H1 (cell line): ENCODE data around the gene CDC42EP2. TPM values are rescaled to one million over a fixed set of nuclear protein-coding genes. Genes with fewer than 3 reads are reported as not detected.

ENCODE experiments used
- CTCF ChIA-PET: fragments of 300-600 bp; sonication (Branson Sonifier 250); formaldehyde crosslinking; loops from one replicate; lab custom pipeline; 2021; ENCODE audit not compliant: partially characterized antibody; lab: Charles Lee
- POLR2A ChIA-PET: fragments of 300-600 bp; sonication (Branson Sonifier 250); formaldehyde crosslinking; loops from one replicate; lab custom pipeline; 2021; ENCODE audit warnings: inconsistent platforms; ENCODE audit not compliant: partially characterized antibody; lab: Charles Lee
- DNase-seq, 2 experiments: peaks; one replicate each; pipeline versions ENCODE4 v3.0.0 to v3.0.0-alpha.2; 2010 to 2022; ENCODE audit warnings: low spot score in 2 of 2, low read depth in 1 of 2, mixed read lengths in 1 of 2
- FAIRE-seq: peaks from 2 replicates; lab custom pipeline; 2011; peaks lifted over from hg19 to GRCh38; lab: Jason Lieb, UNC
- H2AFZ ChIP-seq: 2 replicates; pipeline ENCODE4 v1.8.1; 2012; ENCODE audit warnings: low read length, inconsistent platforms
- H2AK5ac ChIP-seq: 2 replicates; pipeline ENCODE4 v1.6.1; 2013; ENCODE audit warnings: low read depth, low read length
- H2BK120ac ChIP-seq: replicated peaks from 2 replicates; pipeline ENCODE3; 2013; ENCODE audit warnings: low read depth, low read length, inconsistent platforms
- H2BK12ac ChIP-seq: 2 replicates; pipeline ENCODE4 v1.6.1; 2013; ENCODE audit warnings: low read depth, low read length
- H2BK15ac ChIP-seq: 2 replicates; pipeline ENCODE4 v1.6.1; 2013; ENCODE audit warnings: low read length
- H2BK20ac ChIP-seq: 2 replicates; pipeline ENCODE4 v1.6.1; 2013; ENCODE audit warnings: low read length
- H2BK5ac ChIP-seq: 2 replicates; pipeline ENCODE4 v1.6.1; 2013; ENCODE audit warnings: low read depth, low read length
- H3K14ac ChIP-seq: 2 replicates; pipeline ENCODE4 v1.6.1; 2013; ENCODE audit warnings: inconsistent platforms; ENCODE audit not compliant: insufficient read length
- H3K18ac ChIP-seq: 2 replicates; pipeline ENCODE4 v1.6.1; 2013; ENCODE audit warnings: low read length; ENCODE audit errors: extremely low read depth
- H3K23ac ChIP-seq: 2 replicates; pipeline ENCODE4 v1.6.1; 2013; ENCODE audit warnings: inconsistent platforms; ENCODE audit not compliant: insufficient read length
- H3K23me2 ChIP-seq: 2 replicates; pipeline ENCODE4 v1.6.1; 2013; ENCODE audit warnings: low read depth, low read length
- H3K27ac ChIP-seq: 2 replicates; pipeline ENCODE4 v1.6.1; 2011; ENCODE audit warnings: low read depth, low read length, inconsistent platforms
- H3K27me3 ChIP-seq, 4 experiments: replicated peaks in 1 of 4; 1 replicate in 1 of 4; 2 replicates in 3 of 4; pipeline versions ENCODE4 v1.6.1 to v1.8.1; 2011 to 2013; ENCODE audit warnings: low read length in 3 of 4, mild to moderate bottlenecking in 3 of 4, inconsistent platforms in 2 of 4, mixed read lengths in 2 of 4, moderate library complexity in 1 of 4; ENCODE audit not compliant: control insufficient read depth in 3 of 4, insufficient read depth in 3 of 4; ENCODE audit errors: extremely low read depth in 1 of 4
- H3K36me3 ChIP-seq, 4 experiments: 2 replicates each; pipeline versions ENCODE4 v1.6.1 to v1.8.1; 2011 to 2013; ENCODE audit warnings: mild to moderate bottlenecking in 4 of 4, low read length in 3 of 4, moderate library complexity in 2 of 4, control low read depth in 1 of 4, inconsistent platforms in 1 of 4; ENCODE audit not compliant: insufficient read depth in 4 of 4, control insufficient read depth in 2 of 4
- H3K4ac ChIP-seq: replicated peaks from 2 replicates; pipeline ENCODE3; 2013; ENCODE audit warnings: low read length, low read depth, mixed read lengths, inconsistent platforms; ENCODE audit not compliant: insufficient read length
- H3K4me1 ChIP-seq, 4 experiments: replicated peaks in 1 of 4; 1 replicate in 1 of 4; 2 replicates in 3 of 4; pipeline versions ENCODE4 v1.6.1 to v1.8.1; 2011 to 2013; ENCODE audit warnings: low read length in 3 of 4, inconsistent platforms in 2 of 4, mixed read lengths in 1 of 4; ENCODE audit not compliant: insufficient read depth in 4 of 4, control insufficient read depth in 3 of 4
- H3K4me2 ChIP-seq, 2 experiments: 2 replicates each; pipeline versions ENCODE4 v1.6.1 to v1.8.1; 2011 to 2013; ENCODE audit warnings: low read depth in 2 of 2, low read length in 2 of 2, control low read depth in 1 of 2, inconsistent platforms in 1 of 2, mild to moderate bottlenecking in 1 of 2; ENCODE audit not compliant: insufficient read depth in 1 of 2
- H3K4me3 ChIP-seq, 4 experiments: fragments of 200-600, 300-600 bp in 1 of 4; sonication (generic), shearing (Covaris generic), sonication (Bioruptor Twin) in 1 of 4; 2 replicates each; pipeline versions ENCODE4 v1.5.1 to v1.8.1; 2011 to 2016; ENCODE audit warnings: low read length in 4 of 4, low read depth in 3 of 4, control low read depth in 2 of 4, inconsistent platforms in 2 of 4, mild to moderate bottlenecking in 2 of 4, mixed read lengths in 1 of 4, moderate library complexity in 1 of 4; ENCODE audit not compliant: insufficient read depth in 2 of 4; ENCODE audit errors: extremely low read depth in 1 of 4
- H3K56ac ChIP-seq: replicated peaks from 2 replicates; pipeline ENCODE3; 2013; ENCODE audit warnings: low read depth, mild to moderate bottlenecking, mixed read lengths, low read length, inconsistent platforms; ENCODE audit not compliant: insufficient read length
- H3K79me1 ChIP-seq: 2 replicates; pipeline ENCODE4 v1.6.1; 2013; ENCODE audit warnings: low read depth, low read length, control low read depth
- H3K79me2 ChIP-seq, 2 experiments: 2 replicates each; pipeline versions ENCODE4 v1.6.1 to v1.8.1; 2012 to 2013; ENCODE audit warnings: low read length in 2 of 2, mild to moderate bottlenecking in 2 of 2, inconsistent platforms in 1 of 2; ENCODE audit not compliant: insufficient read depth in 2 of 2, control insufficient read depth in 1 of 2
- H3K9ac ChIP-seq, 4 experiments: replicated peaks in 1 of 4; 1 replicate in 1 of 4; 2 replicates in 3 of 4; pipeline versions ENCODE4 v1.6.1 to v1.8.1; 2011 to 2013; ENCODE audit warnings: low read depth in 3 of 4, low read length in 3 of 4, control low read depth in 2 of 4, mild to moderate bottlenecking in 2 of 4, moderate library complexity in 2 of 4, inconsistent platforms in 1 of 4; ENCODE audit errors: extremely low read depth in 1 of 4
- H3K9me3 ChIP-seq, 2 experiments: 2 replicates each; pipeline versions ENCODE4 v1.6.1 to v1.8.1; 2012 to 2013; ENCODE audit warnings: mild to moderate bottlenecking in 2 of 2, moderate library complexity in 2 of 2, control low read depth in 1 of 2, inconsistent platforms in 1 of 2, low read depth in 1 of 2, low read length in 1 of 2, mixed read lengths in 1 of 2; ENCODE audit not compliant: insufficient read depth in 2 of 2
- H4K20me1 ChIP-seq, 2 experiments: replicated peaks in 1 of 2; 2 replicates each; pipeline versions ENCODE3 to v1.8.1; 2011 to 2013; ENCODE audit warnings: inconsistent platforms in 2 of 2, low read length in 2 of 2, mild to moderate bottlenecking in 1 of 2; ENCODE audit not compliant: insufficient read depth in 2 of 2, control insufficient read depth in 1 of 2
- H4K5ac ChIP-seq: 2 replicates; pipeline ENCODE4 v1.6.1; 2013; ENCODE audit warnings: low read length, low read depth, mixed read lengths, inconsistent platforms; ENCODE audit not compliant: insufficient read length
- H4K8ac ChIP-seq: 2 replicates; pipeline ENCODE4 v1.8.0; 2013; ENCODE audit warnings: mild to moderate bottlenecking, moderate library complexity, low read length, inconsistent platforms; ENCODE audit not compliant: insufficient read depth; ENCODE audit errors: extremely low read depth
- H4K91ac ChIP-seq: replicated peaks from 2 replicates; pipeline ENCODE3; 2013; ENCODE audit warnings: low read length, mixed read lengths, inconsistent platforms; ENCODE audit not compliant: insufficient read length
- ASH2L ChIP-seq: fragments of 200-600, 300-600 bp; sonication (generic); IDR thresholded peaks from one replicate; pipeline ENCODE4 v1.7.1; 2017; ENCODE audit warnings: low read length
- BCL11A ChIP-seq, 2 experiments: IDR thresholded peaks; one replicate each; pipeline ENCODE4 v1.6.1; 2011; ENCODE audit warnings: low read depth in 2 of 2, low read length in 2 of 2, mild to moderate bottlenecking in 2 of 2
- CHD2 ChIP-seq: IDR thresholded peaks from 2 replicates; pipeline ENCODE4 v1.6.1; 2012; ENCODE audit warnings: low read length, improper control_type of control experiment
- HDAC6 ChIP-seq: IDR thresholded peaks from one replicate; pipeline ENCODE4 v1.7.1; 2012; ENCODE audit warnings: low read depth, mild to moderate bottlenecking, inconsistent platforms, low read length, moderate library complexity
- JUND ChIP-seq: IDR thresholded peaks from 2 replicates; pipeline ENCODE4 v1.6.1; 2011; ENCODE audit warnings: mild to moderate bottlenecking, improper control_type of control experiment, low read length
- KDM5A ChIP-seq: fragments of 200-600 bp; IDR thresholded peaks from 2 replicates; pipeline ENCODE4 v1.7.1; 2012; ENCODE audit warnings: mild to moderate bottlenecking, low read length, inconsistent platforms, mixed read lengths
- MAX ChIP-seq: IDR thresholded peaks from 2 replicates; pipeline ENCODE4 v1.6.1; 2012; ENCODE audit warnings: inconsistent platforms
- POLR2A ChIP-seq, 2 experiments: IDR thresholded peaks; 1 replicate in 1 of 2; 2 replicates in 1 of 2; pipeline ENCODE4 v1.6.1; 2011; ENCODE audit warnings: low read depth in 2 of 2, low read length in 2 of 2, mild to moderate bottlenecking in 2 of 2; ENCODE audit errors: control extremely low read depth in 1 of 2
- SIN3A ChIP-seq, 2 experiments: IDR thresholded peaks in 1 of 2; conservative IDR thresholded peaks in 1 of 2; 2 replicates each; pipeline ENCODE4 v1.6.1; 2011 to 2012; ENCODE audit warnings: low read length in 2 of 2, improper control_type of control experiment in 1 of 2, low read depth in 1 of 2, mild to moderate bottlenecking in 1 of 2
- SP2 ChIP-seq: IDR thresholded peaks from 2 replicates; pipeline ENCODE4 v1.6.1; 2012; ENCODE audit warnings: mild to moderate bottlenecking, low read length, inconsistent platforms
- TAF7 ChIP-seq: optimal IDR thresholded peaks from 2 replicates; pipeline ENCODE3; 2011; ENCODE audit warnings: low read depth, mild to moderate bottlenecking, inconsistent platforms, low read length, moderate library complexity, borderline replicate concordance
- YY1 ChIP-seq: IDR thresholded peaks from 2 replicates; pipeline ENCODE4 v1.6.1; 2011; ENCODE audit warnings: low read depth, mild to moderate bottlenecking, low read length
- WGBS, 2 experiments: shearing (Covaris generic) in 1 of 2; methylation state at CpG; one replicate each; pipeline versions ENCODE4 v1.1.6 to v1.1.7; 2013 to 2015; ENCODE audit warnings: low lambda C conversion rate in 2 of 2, mixed read lengths in 2 of 2, inconsistent platforms in 1 of 2, low coverage in 1 of 2, missing lambda C conversion rate in 1 of 2; ENCODE audit not compliant: insufficient replicate concordance in 2 of 2, insufficient coverage in 1 of 2, insufficient read length in 1 of 2; ENCODE audit errors: extremely low coverage in 1 of 2, missing lambda C conversion rate in 1 of 2; 5-methylcytosine and 5-hydroxymethylcytosine counted together
- polyA plus RNA-seq, 7 experiments: library from polyadenylated mRNA; depleted of rRNA in 3 of 7; stranded (reverse) in 5 of 7; unstranded in 2 of 7; fragments of >200 nt in 5 of 7; fragments of 200-250 nt in 2 of 7; gene quantifications; 1 replicate in 5 of 7; 2 replicates in 1 of 7; 4 replicates in 1 of 7; pipeline versions ENCODE4 v1.2.1 to v1.2.3, GENCODE V29; 2011 to 2013; ENCODE audit warnings: missing spikeins in 2 of 7, mixed read lengths in 2 of 7
- total RNA-seq: library from RNA; stranded (reverse); fragmentation: NEBNext Ultra II Directional; extraction: Animal tissue kit (Norgen Biotek cat#: 25700); gene quantifications from 2 replicates; pipeline ENCODE4 v1.2.1, GENCODE V29; 2021

Gene CDC42EP2
- total and polyA plus RNA-seq, 2 of the 8 experiments (the other 6 are each of a cell fraction or from before 2014, with no cell fraction given), result 11.8 to 13.3 TPM

- Histone ChIP-seq H3K27ac (no peak overlapping the region; the same call in 1 of the 2 replicates), H2AK5ac (no peak overlapping the region), H2BK120ac (no peak overlapping the region), H3K23ac (no peak overlapping the region), H3K9me3 (no peaks in the 10 kb centered on the region), H3K14ac (no peak overlapping the region), H3K18ac (peak overlapping the region; percentile 48), H2BK12ac (no peak overlapping the region), H2BK20ac (no peak overlapping the region), H3K9ac (peak overlapping the region in 2 of 4 experiments; percentile 43 to 65; a peak in 4 of 7 replicates), H3K4me3 (peak overlapping the region; percentile 34 to 84 (median 68)), H3K4ac (no peak overlapping the region), H2AFZ (no peak overlapping the region), H3K23me2 (peaks cover 7% of the 10 kb centered on the region; the same call in 1 of the 2 replicates), H3K56ac (peak overlapping the region; percentile 25), H4K91ac (no peak overlapping the region), H4K8ac (no peak overlapping the region; the same call in 1 of the 2 replicates), H3K36me3 (no peaks in the 10 kb centered on the region), H3K4me2 (peak overlapping the region; percentile 78 to 79), H3K79me2 (peaks cover 0 to 16% of the 10 kb centered on the region in 2 experiments; a peak in 2 of 4 replicates), H3K79me1 (peaks cover 5% of the 10 kb centered on the region; the same call in 1 of the 2 replicates), H2BK5ac (peak overlapping the region; percentile 35; the same call in 1 of the 2 replicates), H2BK15ac (no peak overlapping the region), H4K5ac (no peak overlapping the region), H4K20me1 (peaks cover 4 to 16% of the 10 kb centered on the region in 2 experiments), H3K27me3 (peaks cover 0 to 15% (median 10%) of the 10 kb centered on the region in 4 experiments; a peak in 5 of 7 replicates), H3K4me1 (peaks cover 0 to 15% (median 11%) of the 10 kb centered on the region in 4 experiments; a peak in 6 of 7 replicates)
- POLR2A ChIA-PET, result interaction anchor here (0.5 to 14.1 kb wide), 23 partner anchors 12 to 1505 kb away, joined by 3 to 208 read pairs (median 3); partner anchors contain the start of genes CAPN1, DPF2, FAU and MRPL49
- DNase-seq (peak; percentile 76 to 99), FAIRE-seq (no peak)
- CTCF ChIA-PET, result interaction anchor here (0.6 to 52.8 kb wide), 24 partner anchors 16 to 290 kb away, joined by 3 to 1179 read pairs (median 4); partner anchors contain the start of gene DPF2
- 1% methylated on average over 42 of the region's 59 CpGs; no CpG with 5 or more reads in 1 of the 2 experiments for WGBS, 2 experiments
- no peak for TF ChIP-seq SP2
- no peak for TF ChIP-seq BCL11A (IDR thresholded peaks at IDR 0.05; ENCODE audit: low read depth in 2 of 2, low read length in 2 of 2)
- TF ChIP-seq JUND, result no peak
- peak; percentile 94 for TF ChIP-seq MAX
- no peak for TF ChIP-seq KDM5A
- TF ChIP-seq TAF7, result peak; percentile 48
- no peak for TF ChIP-seq ASH2L
- TF ChIP-seq HDAC6, result no peak
- 0 out of 2 replicates have a peak, but pooled peaks have one; percentile 7 for TF ChIP-seq YY1
- no peak for TF ChIP-seq CHD2
- TF ChIP-seq SIN3A (conservative IDR thresholded peaks at IDR 0.05 in 1 of 2, IDR thresholded peaks at IDR 0.05 in 1 of 2; ENCODE audit: low read depth in 1 of 2, low read length in 2 of 2), result peak in 1 of 2 experiments; percentile 50; a peak in 1 of 4 replicates
- TF ChIP-seq POLR2A (IDR thresholded peaks at IDR 0.05; ENCODE audit: control extremely low read depth in 1 of 2, low read depth in 2 of 2, low read length in 2 of 2), result no peak; a peak in 1 of 3 replicates
Observed at GRCh38 chr11:65315204-65315865, 669 bp downstream of the CDC42EP2 start.
